Gastroesophageal sphincter (tissue), 4 donors: ENCODE data around the gene ANO10. TPM values are rescaled to one million over a fixed set of nuclear protein-coding genes. Genes with fewer than 3 reads are reported as not detected.
"Not testable (repeated sequence)": the region's sequence is repeated elsewhere in the genome, so short reads cannot be mapped to it uniquely, and the experiment has no call there.

Experiments used
- ATAC-seq: fragments of 150-250 bp; one replicate; pipeline ENCODE4 v1.9.1; 2016; ENCODE audit warnings: mild to moderate bottlenecking, moderate library complexity
- H3K27ac ChIP-seq, 4 donors: fragments of 200-600 bp; sonication (generic) in 3 of 4; 1 replicate in 3 of 4; 2 replicates in 1 of 4; pipeline ENCODE4 v1.5.1; 2016 to 2019
- H3K27me3 ChIP-seq: fragments of 200-600 bp; sonication (generic); one replicate; pipeline ENCODE4 v1.5.1; 2019
- H3K36me3 ChIP-seq, 2 donors: fragments of 200-600 bp; sonication (generic); one replicate each; pipeline ENCODE4 v1.5.1; 2019; ENCODE audit warnings: control low read depth in 1 of 2
- H3K4me1 ChIP-seq, 3 donors: fragments of 200-600 bp; sonication (generic); 1 replicate in 2 of 3; 2 replicates in 1 of 3; pipeline ENCODE4 v1.5.1; 2016 to 2019; ENCODE audit warnings: control low read depth in 2 of 3
- H3K4me3 ChIP-seq, 2 donors: fragments of 200-600 bp; sonication (generic); one replicate each; pipeline ENCODE4 v1.5.1; 2019; ENCODE audit warnings: mild to moderate bottlenecking in 1 of 2, moderate library complexity in 1 of 2
- H3K9me3 ChIP-seq, 3 donors: fragments of 200-600 bp; sonication (generic); one replicate each; pipeline ENCODE4 v1.5.1; 2017 to 2019; ENCODE audit warnings: control low read depth in 2 of 3
- EP300 ChIP-seq: sonication (generic); formaldehyde crosslinking; IDR thresholded peaks from one replicate; pipeline ENCODE4 v1.6.1; 2017; ENCODE audit warnings: antibody characterized with exemption, mild to moderate bottlenecking
- POLR2A ChIP-seq, 2 donors: fragments of 450-650 bp; IDR thresholded peaks; one replicate each; pipeline ENCODE4 v1.6.1; 2017; ENCODE audit warnings: antibody characterized with exemption in 2 of 2, mild to moderate bottlenecking in 2 of 2, moderate library complexity in 1 of 2
- POLR2AphosphoS5 ChIP-seq: sonication (generic); formaldehyde crosslinking; IDR thresholded peaks from one replicate; pipeline ENCODE4 v1.6.1; 2017; ENCODE audit warnings: antibody characterized with exemption
- WGBS, 2 donors: methylation state at CpG; one replicate each; pipeline ENCODE4 v1.1.5; 2018; ENCODE audit warnings: low coverage in 1 of 2; 5-methylcytosine and 5-hydroxymethylcytosine counted together
- total RNA-seq, 4 donors: library from RNA; depleted of rRNA; stranded (reverse); fragments of >200 nt; gene quantifications; one replicate each; pipeline ENCODE4 v1.1.0, GENCODE V29; 2016
- TF ChIP-seq, protein P1 (sequence below), 4 experiments: fragments of 200-600 bp in 2 of 4; fragments of 450-650 bp in 2 of 4; sonication (generic) in 1 of 4; IDR thresholded peaks; one replicate each; pipeline ENCODE4 v1.5.1; 2017 to 2019; ENCODE audit warnings: antibody characterized with exemption in 4 of 4, mild to moderate bottlenecking in 2 of 4, moderate library complexity in 2 of 4

Gene ANO10
- total RNA-seq, 4 donors from 2014 or later = 22.9 to 33.5 (median 30.2) TPM

DNA sequence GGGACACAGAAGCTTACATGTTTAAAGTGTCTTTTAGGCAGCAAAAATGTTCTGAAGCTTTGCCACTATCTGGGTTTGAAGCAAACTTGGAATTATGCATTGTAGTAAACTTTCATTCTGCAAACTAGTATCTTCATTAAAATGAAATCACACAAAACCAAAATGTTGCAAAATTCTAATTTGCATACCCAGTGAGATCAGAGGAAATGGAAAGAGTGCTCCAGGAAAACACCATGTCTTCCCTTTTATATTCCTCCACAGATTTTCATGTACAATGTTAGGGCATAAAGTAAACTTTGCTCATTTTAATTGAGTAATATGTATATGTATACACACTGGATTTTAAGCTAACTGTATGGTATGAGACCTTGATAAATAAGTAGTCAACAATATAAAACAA lies 23.9 kb downstream of the ANO10 start:
- H3K27me3 ChIP-seq = no peaks in the 10 kb centered on the region
- peaks cover 0 to 20% of the 10 kb centered on the region in 2 donors for H3K36me3 ChIP-seq
- TF ChIP-seq, protein P1, sequence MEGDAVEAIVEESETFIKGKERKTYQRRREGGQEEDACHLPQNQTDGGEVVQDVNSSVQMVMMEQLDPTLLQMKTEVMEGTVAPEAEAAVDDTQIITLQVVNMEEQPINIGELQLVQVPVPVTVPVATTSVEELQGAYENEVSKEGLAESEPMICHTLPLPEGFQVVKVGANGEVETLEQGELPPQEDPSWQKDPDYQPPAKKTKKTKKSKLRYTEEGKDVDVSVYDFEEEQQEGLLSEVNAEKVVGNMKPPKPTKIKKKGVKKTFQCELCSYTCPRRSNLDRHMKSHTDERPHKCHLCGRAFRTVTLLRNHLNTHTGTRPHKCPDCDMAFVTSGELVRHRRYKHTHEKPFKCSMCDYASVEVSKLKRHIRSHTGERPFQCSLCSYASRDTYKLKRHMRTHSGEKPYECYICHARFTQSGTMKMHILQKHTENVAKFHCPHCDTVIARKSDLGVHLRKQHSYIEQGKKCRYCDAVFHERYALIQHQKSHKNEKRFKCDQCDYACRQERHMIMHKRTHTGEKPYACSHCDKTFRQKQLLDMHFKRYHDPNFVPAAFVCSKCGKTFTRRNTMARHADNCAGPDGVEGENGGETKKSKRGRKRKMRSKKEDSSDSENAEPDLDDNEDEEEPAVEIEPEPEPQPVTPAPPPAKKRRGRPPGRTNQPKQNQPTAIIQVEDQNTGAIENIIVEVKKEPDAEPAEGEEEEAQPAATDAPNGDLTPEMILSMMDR (IDR thresholded peaks at IDR 0.05) = no peak
- no peak for TF ChIP-seq POLR2AphosphoS5
- TF ChIP-seq POLR2A (IDR thresholded peaks at IDR 0.05) = no peak
- no peak for TF ChIP-seq EP300
- H3K9me3 ChIP-seq = no peaks in the 10 kb centered on the region
- H3K27ac ChIP-seq = no peak overlapping the region
- H3K4me1 ChIP-seq = no peaks in the 10 kb centered on the region
- H3K4me3 ChIP-seq = no peak overlapping the region
- ATAC-seq = no peak

DNA sequence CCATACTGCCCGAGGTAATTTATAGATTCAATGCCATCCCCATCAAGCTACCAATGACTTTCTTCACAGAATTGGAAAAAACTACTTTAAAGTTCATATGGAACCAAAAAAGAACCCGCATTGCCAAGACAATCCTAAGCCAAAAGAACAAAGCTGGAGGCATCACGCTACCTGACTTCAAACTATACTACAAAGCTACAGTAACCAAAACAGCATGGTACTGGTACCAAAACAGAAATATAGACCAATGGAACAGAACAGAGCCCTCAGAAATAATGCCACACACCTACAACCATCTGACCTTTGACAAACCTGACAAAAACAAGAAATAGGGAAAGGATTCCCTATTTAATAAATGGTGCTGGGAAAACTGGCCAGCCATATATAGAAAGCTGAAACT lies 25.6 kb downstream of the ANO10 start:
- ATAC-seq, H3K27ac ChIP-seq, H3K27me3 ChIP-seq, H3K4me3 ChIP-seq, H3K4me1 ChIP-seq: not testable (repeated sequence)
- H3K36me3 ChIP-seq = peaks cover 0 to 26% of the 10 kb centered on the region in 2 donors
- 100% methylated on average over 1 of the region's 3 CpGs for WGBS, 2 donors
- peaks cover 0 to 17% (median 0%) of the 10 kb centered on the region in 3 donors for H3K9me3 ChIP-seq

- not testable (repeated sequence) for H3K27me3 ChIP-seq, H3K4me3 ChIP-seq, ATAC-seq, H3K27ac ChIP-seq, H3K4me1 ChIP-seq
- H3K36me3 ChIP-seq = peaks cover 0 to 34% of the 10 kb centered on the region in 2 donors
- H3K9me3 ChIP-seq = peaks cover 0 to 17% (median 0%) of the 10 kb centered on the region in 3 donors
- WGBS, 2 donors = 94 to 100% methylated on average over 2 to 3 of the region's 3 CpGs
Measured at GRCh38 chr3:43595280-43595679, 26.5 kb downstream of the ANO10 start.

DNA sequence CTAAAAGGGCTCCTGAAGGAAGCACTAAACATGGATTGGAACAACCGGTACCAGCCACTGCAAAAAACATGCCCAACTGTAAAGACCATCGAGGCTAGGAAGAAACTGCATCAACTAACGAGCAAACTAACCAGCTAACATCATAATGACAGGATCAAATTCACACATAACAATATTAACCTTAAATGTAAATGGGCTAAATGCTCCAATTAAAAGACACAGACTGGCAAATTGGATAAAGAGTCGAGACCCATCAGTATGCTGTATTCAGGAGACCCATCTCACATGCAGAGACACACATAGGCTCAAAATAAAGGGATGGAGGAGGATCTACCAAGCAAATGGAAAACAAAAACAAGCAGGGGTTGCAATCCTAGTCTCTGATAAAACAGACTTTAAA lies 28.2 kb downstream of the ANO10 start:
- not testable (repeated sequence) for H3K27me3 ChIP-seq, H3K27ac ChIP-seq, ATAC-seq, H3K4me3 ChIP-seq, H3K4me1 ChIP-seq
- H3K9me3 ChIP-seq = peaks cover 0 to 17% (median 0%) of the 10 kb centered on the region in 3 donors
- H3K36me3 ChIP-seq = peaks cover 0 to 38% of the 10 kb centered on the region in 2 donors
- WGBS, 2 donors = 91 to 100% methylated on average over 3 to 4 of the region's 4 CpGs

DNA sequence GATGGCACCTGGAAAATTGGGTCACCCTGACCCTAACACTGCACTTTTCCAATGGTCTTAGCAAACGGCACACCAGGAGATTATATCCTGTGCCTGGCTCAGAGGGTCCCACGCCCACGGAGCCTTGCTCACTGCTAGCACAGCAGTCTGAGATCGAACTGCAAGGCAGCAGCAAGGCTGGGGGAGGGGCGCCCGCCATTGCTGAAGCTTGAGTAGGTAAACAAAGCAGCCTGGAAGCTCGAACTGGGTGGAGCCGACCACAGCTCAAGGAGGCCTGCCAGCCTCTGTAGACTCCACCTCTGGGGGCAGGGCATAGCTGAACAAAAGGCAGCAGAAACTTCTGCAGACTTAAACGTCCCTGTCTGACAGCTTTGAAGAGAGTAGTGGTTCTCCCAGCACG lies 29.9 kb downstream of the ANO10 start:
- Histone ChIP-seq H3K9me3 (peaks cover 0 to 17% (median 0%) of the 10 kb centered on the region in 3 donors), H3K36me3 (peaks cover 0 to 27% of the 10 kb centered on the region in 2 donors)
- not testable (repeated sequence) for H3K4me3 ChIP-seq, H3K27ac ChIP-seq, H3K27me3 ChIP-seq, H3K4me1 ChIP-seq, ATAC-seq
- WGBS, 2 donors = 100% methylated on average over 2 of the region's 10 CpGs; no CpG with 5 or more reads in 1 of the 2 donors

DNA sequence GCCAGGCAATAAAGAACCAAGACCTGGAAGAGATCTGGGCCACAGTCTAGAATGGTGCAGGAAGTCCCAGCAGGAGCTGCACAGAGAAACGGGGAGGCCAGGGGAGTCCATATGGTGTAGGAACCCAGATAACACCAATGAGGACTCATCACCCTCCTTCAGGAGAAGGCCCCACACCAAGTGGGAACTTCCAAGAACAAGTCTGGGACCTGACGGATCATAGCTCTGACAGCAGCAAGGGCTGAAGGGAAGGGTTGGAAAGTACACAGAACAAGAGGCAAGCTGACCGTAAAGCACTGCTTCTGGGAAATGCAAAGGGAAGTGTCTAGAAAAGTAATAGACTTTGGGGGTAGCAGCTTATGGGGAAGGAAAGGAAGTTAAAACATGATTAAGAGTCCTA lies 34.5 kb downstream of the ANO10 start:
- no peak overlapping the region for H3K27ac ChIP-seq
- no peak overlapping the region for H3K4me3 ChIP-seq
- peaks cover 0 to 10% (median 0%) of the 10 kb centered on the region in 3 donors for H3K9me3 ChIP-seq
- TF ChIP-seq EP300 (no peak), POLR2A (IDR thresholded peaks at IDR 0.05) (no peak), POLR2AphosphoS5 (no peak)
- TF ChIP-seq, protein P1 (IDR thresholded peaks at IDR 0.05) = no peak
- WGBS, 2 donors = 92 to 93% methylated on average over 2 to 3 of the region's 3 CpGs
- H3K27me3 ChIP-seq = no peaks in the 10 kb centered on the region
- ATAC-seq = no peak
- H3K4me1 ChIP-seq = peaks cover 4 to 35% (median 5%) of the 10 kb centered on the region in 3 donors
- peaks cover 0 to 23% of the 10 kb centered on the region in 2 donors for H3K36me3 ChIP-seq

GRCh38 chr3:43584043-43584826 lies 37.6 kb downstream of the ANO10 start:
- Histone ChIP-seq H3K36me3 (peaks cover 0 to under 1% of the 10 kb centered on the region in 2 donors), H3K9me3 (no peaks in the 10 kb centered on the region), H3K27me3 (no peaks in the 10 kb centered on the region), H3K4me3 (no peak overlapping the region), H3K27ac (peak overlapping the region in 3 of 4 donors; percentile 4 to 73 (median 67)), H3K4me1 (peaks cover 4 to 35% (median 5%) of the 10 kb centered on the region in 3 donors)
- peak; percentile 34 for ATAC-seq
- 97 to 100% methylated on average over 4 to 5 of the region's 14 CpGs for WGBS, 2 donors
- TF ChIP-seq, protein P1 (IDR thresholded peaks at IDR 0.05) = no peak
- TF ChIP-seq POLR2AphosphoS5 (no peak), POLR2A (IDR thresholded peaks at IDR 0.05) (no peak), EP300 (no peak)
